ENCODE results near the gene FIBCD1.
"Not testable (repeated sequence)": the region's sequence is repeated elsewhere in the genome, so short reads cannot be mapped to it uniquely, and the experiment has no call there.

The FIBCD1 gene

DNA sequence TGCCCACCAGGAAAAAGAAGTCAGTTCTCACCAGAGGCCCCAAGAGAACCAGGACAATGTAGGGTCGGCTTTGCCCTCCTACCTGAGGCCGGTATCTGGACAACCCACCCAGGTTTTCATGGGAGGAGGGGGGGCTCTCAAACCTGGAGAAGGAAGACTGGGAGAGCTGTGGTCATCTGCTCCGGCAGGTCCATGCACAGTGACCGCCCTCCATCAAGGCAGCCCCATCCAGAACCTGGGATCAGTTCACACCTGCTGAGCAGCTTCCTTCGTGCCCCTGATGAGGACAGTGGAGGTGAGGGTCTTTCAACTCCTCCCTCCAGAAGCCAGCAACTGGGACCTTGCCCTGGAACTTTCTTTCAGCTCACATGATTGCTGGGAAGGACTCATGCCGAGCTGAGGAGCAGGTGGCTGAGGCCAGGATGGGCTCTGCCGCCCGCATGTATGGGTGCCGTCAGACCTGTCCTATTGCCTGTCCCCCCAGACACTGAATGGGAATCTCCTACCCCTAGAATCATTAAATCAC is 20.8 kb upstream of the FIBCD1 start:
- no peak for TF ChIP-seq PKNOX1 (IDR thresholded peaks at IDR 0.05)
- no peak for TF ChIP-seq ZNF384 (IDR thresholded peaks at IDR 0.05)
- TF ChIP-seq SUZ12 (IDR thresholded peaks at IDR 0.05) = no peak
- TF ChIP-seq TARDBP (IDR thresholded peaks at IDR 0.05) = no peak
- TF ChIP-seq ARNT (IDR thresholded peaks at IDR 0.05) = no peak
- no peak for TF ChIP-seq NFRKB (IDR thresholded peaks at IDR 0.05)
- TF ChIP-seq CTBP1 (IDR thresholded peaks at IDR 0.05; ENCODE audit: borderline replicate concordance) = no peak
- no peak for TF ChIP-seq FOXA1 (IDR thresholded peaks at IDR 0.05)
- no peak for TF ChIP-seq FOXM1 (IDR thresholded peaks at IDR 0.05; ENCODE audit: borderline replicate concordance)
- CTCF ChIA-PET = no interaction called here
- no peak for DNase-seq (ENCODE audit: extremely low spot score)
- POLR2A ChIA-PET = no interaction called here

GRCh38 chr9:130958564-130958963 is 19.5 kb upstream of the FIBCD1 start:
- CTCF ChIA-PET; DNase-seq (ENCODE audit: extremely low spot score); POLR2A ChIA-PET: not testable (repeated sequence)

- DNase-seq (ENCODE audit: extremely low spot score) = no peak
- ChIA-PET CTCF (no interaction called here), POLR2A (no interaction called here)
- TF ChIP-seq TARDBP (IDR thresholded peaks at IDR 0.05) = no peak
- no peak for TF ChIP-seq SUZ12 (IDR thresholded peaks at IDR 0.05)
- no peak for TF ChIP-seq LEF1 (IDR thresholded peaks at IDR 0.05; ENCODE audit: borderline replicate concordance)
- no peak for TF ChIP-seq SP1 (IDR thresholded peaks at IDR 0.05)
- TF ChIP-seq FOXK2 (IDR thresholded peaks at IDR 0.05) = no peak
- no peak for TF ChIP-seq FOXM1 (IDR thresholded peaks at IDR 0.05; ENCODE audit: borderline replicate concordance)
- no peak for TF ChIP-seq PKNOX1 (IDR thresholded peaks at IDR 0.05)
- TF ChIP-seq CTBP1 (IDR thresholded peaks at IDR 0.05; ENCODE audit: borderline replicate concordance) = no peak
- no peak for TF ChIP-seq ELF4 (IDR thresholded peaks at IDR 0.05)
- no peak for TF ChIP-seq ARNT (IDR thresholded peaks at IDR 0.05)
- no peak for TF ChIP-seq NFRKB (IDR thresholded peaks at IDR 0.05)
- no peak for TF ChIP-seq L3MBTL2 (conservative IDR thresholded peaks at IDR 0.05)
These were observed 18.6 kb upstream of the FIBCD1 start for GRCh38 chr9:130957451-130958203.

GRCh38 chr9:130956636-130957450 is 17.8 kb upstream of the FIBCD1 start:
- TF ChIP-seq CTBP1 (IDR thresholded peaks at IDR 0.05; ENCODE audit: borderline replicate concordance) = no peak
- ChIA-PET CTCF (no interaction called here), POLR2A (no interaction called here)
- no peak for DNase-seq (ENCODE audit: extremely low spot score)

DNA sequence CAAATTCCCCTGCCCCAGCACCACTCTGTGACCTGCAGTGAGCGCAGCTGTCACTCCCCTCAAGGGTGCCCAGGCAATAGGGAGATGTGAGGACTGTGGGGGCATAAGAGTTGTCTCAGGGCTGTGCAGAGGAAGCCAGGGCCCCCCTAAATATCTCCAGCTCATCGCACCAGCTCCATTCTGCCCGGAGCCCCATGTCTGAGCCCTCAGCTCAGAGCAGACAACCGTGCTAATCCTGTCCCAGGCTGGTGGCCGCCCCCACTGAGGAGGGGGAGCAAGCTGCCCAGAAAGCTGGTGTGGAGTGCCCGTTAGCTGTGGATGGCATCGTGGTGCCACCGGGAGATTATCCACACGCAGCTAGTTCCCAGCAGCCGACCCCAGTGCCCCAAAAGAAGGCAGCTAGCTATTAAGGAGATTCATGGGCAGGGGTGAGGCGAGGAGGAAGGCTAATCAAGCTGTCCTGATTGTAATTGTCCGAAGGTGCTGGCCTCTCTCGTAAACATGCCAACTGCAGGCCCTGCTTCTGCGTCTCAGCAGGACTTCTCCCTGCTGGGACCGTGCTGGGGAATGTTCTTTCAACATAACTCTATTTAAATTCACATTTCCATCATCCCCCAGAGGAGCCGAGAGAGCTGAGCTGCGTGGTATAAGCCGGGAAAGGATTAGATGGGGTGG is 17.0 kb upstream of the FIBCD1 start:
- no peak for TF ChIP-seq SP1 (IDR thresholded peaks at IDR 0.05)
- TF ChIP-seq CTBP1 (IDR thresholded peaks at IDR 0.05; ENCODE audit: borderline replicate concordance) = no peak
- TF ChIP-seq NFRKB (IDR thresholded peaks at IDR 0.05) = no peak
- CTCF ChIA-PET = no interaction called here
- POLR2A ChIA-PET = no interaction called here
- DNase-seq (ENCODE audit: extremely low spot score) = no peak

- DNase-seq (ENCODE audit: extremely low spot score); POLR2A ChIA-PET: not testable (repeated sequence)
- CTCF ChIA-PET = interaction anchor here (0.6 kb wide), 1 partner anchor 219 kb away, joined by 3 read pairs; no protein-coding TSS in a partner anchor
These were observed 15.9 kb upstream of the FIBCD1 start for GRCh38 chr9:130954925-130955324.

GRCh38 chr9:130954317-130954716 is 15.3 kb upstream of the FIBCD1 start:
- ChIA-PET POLR2A (no interaction called here), CTCF (interaction anchor here (0.6 kb wide), 1 partner anchor 219 kb away, joined by 3 read pairs; no protein-coding TSS in a partner anchor)
- DNase-seq (ENCODE audit: extremely low spot score) = no peak

More at GRCh38 chr9:130954317-130954716, 15.3 kb upstream of the FIBCD1 start:
- TF ChIP-seq NFRKB (IDR thresholded peaks at IDR 0.05) (no peak), BHLHE40 (IDR thresholded peaks at IDR 0.05; ENCODE audit: borderline replicate concordance) (no peak), ZNF384 (IDR thresholded peaks at IDR 0.05) (no peak), HDGF (IDR thresholded peaks at IDR 0.05; ENCODE audit: borderline replicate concordance) (no peak), FOXA1 (IDR thresholded peaks at IDR 0.05) (no peak), SUZ12 (IDR thresholded peaks at IDR 0.05) (no peak), L3MBTL2 (conservative IDR thresholded peaks at IDR 0.05) (no peak), SP1 (IDR thresholded peaks at IDR 0.05) (no peak), ARNT (IDR thresholded peaks at IDR 0.05) (no peak), FOXM1 (IDR thresholded peaks at IDR 0.05; ENCODE audit: borderline replicate concordance) (no peak), PKNOX1 (IDR thresholded peaks at IDR 0.05) (no peak), FOXK2 (IDR thresholded peaks at IDR 0.05) (no peak), TARDBP (IDR thresholded peaks at IDR 0.05) (no peak), CTBP1 (IDR thresholded peaks at IDR 0.05; ENCODE audit: borderline replicate concordance) (no peak), ELF4 (IDR thresholded peaks at IDR 0.05) (no peak), LEF1 (IDR thresholded peaks at IDR 0.05; ENCODE audit: borderline replicate concordance) (no peak)
